ENCODE measurements around the gene SGK2.
"Not testable (repeated sequence)": the region's sequence is repeated elsewhere in the genome, so short reads cannot be mapped to it uniquely, and the experiment has no call there.

SGK2 gene

DNA sequence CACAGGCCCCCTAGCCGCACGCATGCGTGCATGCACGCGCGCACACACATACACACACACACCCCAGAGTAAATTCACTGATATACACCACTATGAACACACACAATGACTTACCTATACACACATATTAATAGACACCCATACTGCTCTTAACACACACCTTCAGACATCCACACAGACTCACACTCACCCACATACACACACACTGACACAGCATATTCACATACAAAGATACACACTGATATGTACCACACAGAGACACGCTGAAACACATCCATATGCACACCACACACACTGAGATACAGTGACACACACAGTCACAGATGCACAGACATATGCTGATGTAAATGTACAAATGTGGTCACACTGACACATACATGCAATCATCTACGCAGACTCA lies 5.6 kb downstream of the SGK2 start:
- DNase-seq: no peak

DNA sequence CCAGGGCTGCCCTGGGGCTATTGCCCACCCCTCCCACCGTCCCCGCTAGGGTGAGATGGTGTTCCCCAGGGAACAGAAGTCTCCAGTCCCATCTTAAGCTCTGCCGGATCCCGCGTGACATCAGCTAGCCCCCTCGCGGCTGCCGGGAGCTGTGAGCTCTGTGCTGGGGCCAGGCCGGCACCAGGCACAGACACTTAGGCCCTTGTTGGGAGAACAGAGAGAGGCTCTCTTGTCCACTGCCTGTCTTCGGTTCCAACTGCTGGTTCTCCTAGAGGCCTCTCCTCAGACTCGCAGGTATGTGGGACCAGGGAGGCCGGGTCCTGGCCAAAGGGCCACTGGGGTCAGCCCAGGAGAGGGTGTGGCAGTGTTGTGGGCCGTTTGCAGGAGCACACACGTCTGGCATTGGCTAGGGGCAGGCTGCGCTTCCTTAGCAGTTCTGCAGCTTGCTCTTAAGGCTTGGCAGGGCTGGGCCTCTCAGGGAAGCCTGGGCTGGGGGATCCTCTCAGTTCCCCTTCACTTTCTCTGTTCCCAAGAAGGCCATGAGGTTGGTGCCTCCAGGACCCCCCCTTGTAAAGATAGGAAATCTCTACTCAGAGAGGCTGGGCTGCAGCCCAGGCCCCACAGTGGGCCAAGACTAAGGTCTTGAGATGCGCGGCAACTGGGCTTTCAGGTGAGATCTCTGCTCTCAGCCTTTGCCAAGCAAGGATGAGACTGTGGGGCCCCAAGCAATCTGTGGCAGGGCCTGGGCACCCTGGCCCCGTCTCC lies 6.3 kb downstream of the SGK2 start:
- DNase-seq: no peak

GRCh38 chr20:43565758-43566104 lies 6.9 kb downstream of the SGK2 start:
- no peak for DNase-seq

DNA sequence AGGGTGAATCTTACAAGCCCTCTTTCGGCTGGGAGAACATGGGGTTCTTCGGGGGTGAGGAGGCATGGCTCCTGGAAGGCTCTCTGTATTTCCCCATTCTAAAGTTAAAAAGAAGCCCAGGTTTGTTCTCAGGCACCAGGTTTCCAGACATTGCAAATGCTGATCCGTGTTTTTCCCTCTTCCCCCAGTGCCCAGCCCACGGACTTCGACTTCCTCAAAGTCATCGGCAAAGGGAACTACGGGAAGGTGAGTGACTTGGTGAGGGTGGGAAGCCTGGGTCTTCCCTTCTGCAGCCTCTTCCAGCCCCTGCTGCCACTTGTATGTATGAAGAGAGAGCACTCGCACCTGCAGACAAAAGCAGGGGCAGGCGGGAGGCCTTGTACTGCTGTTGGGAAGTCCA lies 8.7 kb downstream of the SGK2 start:
- no peak for DNase-seq

DNA sequence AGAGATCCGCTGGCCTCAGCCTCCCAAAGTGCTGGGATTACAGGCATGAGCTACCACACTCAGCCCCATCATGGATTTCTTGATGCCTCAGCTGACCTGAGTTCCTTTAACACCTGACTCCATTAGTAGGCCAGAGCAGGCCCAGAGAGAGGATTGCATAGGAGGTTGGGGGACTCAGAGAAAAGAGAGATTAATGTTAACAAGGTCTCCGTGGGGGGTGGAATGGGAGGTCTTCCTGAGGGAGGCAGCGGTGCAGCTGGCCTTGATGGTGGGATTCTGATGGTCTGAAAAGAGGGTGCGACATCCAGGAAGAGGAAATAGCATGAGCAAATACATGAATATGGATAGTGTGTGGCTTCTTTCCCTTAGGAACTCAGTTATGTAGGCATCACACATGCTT lies 9.9 kb downstream of the SGK2 start:
- no peak for DNase-seq

DNA sequence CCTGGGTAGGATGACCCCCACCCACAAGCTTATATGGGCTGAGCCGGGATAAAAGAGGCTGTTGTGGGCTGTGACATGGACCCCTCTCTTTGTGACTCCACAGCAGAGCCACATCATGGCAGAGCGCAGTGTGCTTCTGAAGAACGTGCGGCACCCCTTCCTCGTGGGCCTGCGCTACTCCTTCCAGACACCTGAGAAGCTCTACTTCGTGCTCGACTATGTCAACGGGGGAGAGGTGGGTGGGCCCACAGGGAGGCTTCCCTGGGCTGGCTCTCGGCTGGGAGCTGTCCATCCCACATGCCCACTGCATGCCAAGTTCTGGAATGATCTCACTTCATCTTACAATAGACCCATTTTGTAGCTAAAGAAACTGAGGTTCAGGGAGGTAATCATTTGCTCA lies 10.5 kb downstream of the SGK2 start:
- no peak for DNase-seq

GRCh38 chr20:43570496-43570895 lies 11.7 kb downstream of the SGK2 start:
- DNase-seq: no peak

- DNase-seq: no peak
Observed at GRCh38 chr20:43571310-43571709, 12.5 kb downstream of the SGK2 start.

GRCh38 chr20:43571771-43572170 lies 12.9 kb downstream of the SGK2 start:
- no peak for DNase-seq

DNA sequence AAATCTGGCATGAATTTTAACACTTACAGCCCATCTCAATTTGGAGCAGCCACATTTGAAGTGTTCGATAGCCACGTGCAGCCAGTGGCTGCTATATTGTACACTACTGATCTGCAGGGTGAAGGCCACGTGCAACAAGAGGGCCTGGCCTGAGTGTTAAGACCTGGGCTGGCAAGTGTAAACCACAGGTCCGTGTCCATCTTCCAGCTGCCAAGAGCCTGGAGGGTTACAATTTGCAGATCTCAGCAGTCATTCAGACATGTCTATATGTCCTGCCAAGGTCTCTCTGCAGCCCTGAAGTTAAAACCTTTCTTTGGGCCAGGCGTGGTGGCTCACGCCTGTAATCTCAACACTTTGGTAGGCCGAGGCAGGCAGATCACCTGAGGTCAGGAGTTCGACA lies 14.1 kb downstream of the SGK2 start:
- DNase-seq: no peak

DNA sequence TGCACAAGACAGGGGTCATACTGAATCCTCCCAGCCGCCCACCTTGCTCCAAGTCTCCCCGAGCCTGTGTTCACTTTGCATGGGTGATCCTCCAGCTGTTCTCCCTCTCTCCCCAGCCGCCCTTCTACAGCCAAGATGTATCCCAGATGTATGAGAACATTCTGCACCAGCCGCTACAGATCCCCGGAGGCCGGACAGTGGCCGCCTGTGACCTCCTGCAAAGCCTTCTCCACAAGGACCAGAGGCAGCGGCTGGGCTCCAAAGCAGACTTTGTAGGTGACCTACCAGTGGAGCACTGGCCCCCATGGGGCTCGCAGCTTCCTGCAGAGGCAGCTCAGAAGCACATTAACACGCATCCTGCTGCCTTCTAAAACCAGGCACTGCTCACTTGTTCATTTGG lies 17.3 kb downstream of the SGK2 start:
- DNase-seq: no peak

DNA sequence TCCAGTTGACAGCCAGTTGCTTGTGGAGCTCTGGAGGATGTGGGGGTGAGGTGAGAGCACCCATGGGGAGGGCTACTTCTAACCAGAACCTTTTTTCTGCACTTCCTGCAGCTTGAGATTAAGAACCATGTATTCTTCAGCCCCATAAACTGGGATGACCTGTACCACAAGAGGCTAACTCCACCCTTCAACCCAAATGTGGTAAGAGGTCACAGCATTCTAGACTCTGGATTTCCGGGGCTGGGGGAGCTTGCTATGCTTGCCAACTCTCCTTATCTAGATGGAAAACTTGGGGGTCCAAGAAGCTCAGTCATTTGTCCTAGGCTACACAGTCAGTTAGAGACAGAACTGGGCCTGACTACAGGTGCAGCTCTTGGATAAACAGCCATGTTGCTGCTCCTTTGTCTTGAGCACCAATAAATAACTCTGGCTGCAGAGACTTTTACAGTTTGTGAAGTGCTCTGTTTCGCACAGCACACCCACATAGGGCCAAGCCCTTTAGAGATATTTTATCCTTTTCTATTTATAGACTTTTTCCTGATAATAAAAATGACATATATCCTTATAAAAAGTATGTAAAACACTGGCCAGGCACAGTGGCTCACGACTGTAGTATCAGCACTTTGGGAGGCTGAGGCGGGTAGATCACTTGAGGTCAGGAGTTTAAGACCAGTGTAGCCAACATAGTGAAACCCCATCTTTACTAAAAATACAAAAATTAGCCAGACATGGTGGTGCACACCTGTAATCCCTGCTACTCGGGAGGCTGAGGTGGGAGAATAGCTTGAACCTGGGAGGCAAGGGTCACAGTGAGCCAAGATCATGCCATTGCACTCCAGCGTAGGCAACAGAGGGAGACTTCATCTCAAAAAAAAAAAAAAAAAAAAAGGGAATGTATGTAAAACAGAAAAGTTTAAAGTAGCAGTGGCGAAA lies 21.3 kb downstream of the SGK2 start:
- no peak for DNase-seq

GRCh38 chr20:43583133-43583864 lies 24.5 kb downstream of the SGK2 start:
- DNase-seq: no peak

- peak; percentile 87 for DNase-seq
Observed at GRCh38 chr20:43583982-43584432, 25.2 kb downstream of the SGK2 start.

DNA sequence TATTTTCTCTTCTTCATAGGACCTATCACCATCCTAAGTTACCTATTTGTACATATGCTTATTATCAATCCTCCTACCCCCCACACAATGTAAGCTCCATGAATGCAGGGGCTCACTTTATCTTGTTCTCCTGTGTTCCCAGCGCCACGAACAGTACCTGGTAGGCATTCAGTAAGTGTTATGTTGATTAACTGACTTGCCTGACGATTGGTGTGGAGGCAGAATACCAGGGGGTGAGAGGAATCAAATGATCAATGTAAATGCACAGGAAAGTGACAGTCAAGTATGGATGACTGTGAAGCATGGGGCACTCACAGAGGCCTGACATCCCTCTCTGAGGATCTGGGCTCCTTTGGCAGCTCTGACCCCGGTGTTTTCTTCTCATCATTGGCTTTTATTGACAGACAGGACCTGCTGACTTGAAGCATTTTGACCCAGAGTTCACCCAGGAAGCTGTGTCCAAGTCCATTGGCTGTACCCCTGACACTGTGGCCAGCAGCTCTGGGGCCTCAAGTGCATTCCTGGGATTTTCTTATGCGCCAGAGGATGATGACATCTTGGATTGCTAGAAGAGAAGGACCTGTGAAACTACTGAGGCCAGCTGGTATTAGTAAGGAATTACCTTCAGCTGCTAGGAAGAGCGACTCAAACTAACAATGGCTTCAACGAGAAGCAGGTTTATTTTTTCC lies 25.8 kb downstream of the SGK2 start:
- DNase-seq: peak; percentile 66

- DNase-seq: no peak
Observed at GRCh38 chr20:43586641-43587040, 27.8 kb downstream of the SGK2 start.

DNA sequence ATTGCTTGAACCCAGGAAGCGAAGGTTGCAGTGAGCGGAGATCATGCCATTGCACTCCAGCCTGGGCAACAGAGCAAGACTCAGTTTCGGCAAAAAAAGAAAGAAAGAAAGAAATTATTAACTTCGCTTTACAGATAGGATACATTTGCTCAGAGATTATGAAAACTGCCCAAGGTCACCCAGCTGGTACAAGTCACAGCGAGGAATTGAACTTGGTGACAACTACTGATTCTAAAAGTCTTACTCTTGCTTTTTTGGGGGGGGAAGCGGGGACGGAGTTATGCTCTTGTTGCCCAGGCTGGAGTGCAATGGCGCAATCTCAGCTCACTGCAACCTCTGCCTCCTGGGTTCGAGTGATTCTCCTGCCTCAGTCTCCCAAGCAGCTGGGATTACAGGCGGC lies 29.7 kb downstream of the SGK2 start:
- DNase-seq: not testable (repeated sequence)

- no peak for DNase-seq
Observed at GRCh38 chr20:43590036-43590391, 31.2 kb downstream of the SGK2 start.

DNA sequence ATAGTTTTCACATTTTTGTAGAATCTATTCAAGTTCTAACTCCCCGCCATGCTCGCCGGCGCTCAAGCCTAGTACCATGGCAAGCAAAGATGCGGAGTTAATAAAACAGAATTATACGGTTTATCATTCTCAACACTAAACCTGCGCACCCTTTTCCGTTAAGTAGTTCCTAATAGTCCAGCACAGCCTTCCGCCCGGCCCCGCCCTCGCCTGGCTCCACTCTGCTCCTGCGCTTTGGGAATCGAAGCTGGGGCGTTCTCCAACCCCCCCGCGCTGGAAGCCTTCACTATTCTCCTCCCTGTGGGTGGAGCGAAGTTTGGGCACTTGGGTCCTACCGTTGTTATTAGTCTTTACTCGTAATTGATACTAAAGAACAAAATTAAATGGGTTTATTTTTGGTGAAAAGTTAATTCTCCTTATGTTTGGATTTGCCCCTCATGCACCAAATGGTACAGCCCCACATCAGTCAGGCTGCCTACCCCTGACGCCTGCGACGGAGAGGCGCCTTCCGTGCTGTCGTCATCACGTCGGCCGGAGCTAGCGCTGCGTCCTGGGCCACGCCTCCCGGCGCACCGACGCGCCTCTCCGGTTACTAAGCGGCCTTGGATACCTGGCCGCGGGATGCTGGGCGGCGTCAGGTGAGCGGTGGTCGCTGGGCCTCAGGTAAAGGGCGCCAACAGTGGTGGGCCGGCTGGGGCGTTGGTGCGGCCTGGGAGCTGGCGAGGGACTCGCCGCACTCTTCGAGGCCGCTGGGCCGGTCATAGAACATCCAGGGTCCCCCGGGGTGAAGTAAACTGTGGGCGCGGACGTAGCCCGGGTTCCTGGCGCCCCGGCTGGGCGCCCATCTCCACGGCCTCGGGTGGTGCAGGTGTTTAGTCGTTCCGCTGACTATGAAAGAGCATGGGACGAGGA lies 31.8 kb downstream of the SGK2 start, which contains the start of gene IFT52:
Gene IFT52 (plus strand): TSS at position 546 of the 912 bp plus-strand sequence. CDS start 3,762 bp downstream, outside the sequence.
- peak; percentile 91 for DNase-seq

GRCh38 chr20:43601960-43602359 lies 43.1 kb downstream of the SGK2 start:
- not testable (repeated sequence) for DNase-seq

- no peak for DNase-seq
Observed at GRCh38 chr20:43603124-43603523, 44.3 kb downstream of the SGK2 start.

DNA sequence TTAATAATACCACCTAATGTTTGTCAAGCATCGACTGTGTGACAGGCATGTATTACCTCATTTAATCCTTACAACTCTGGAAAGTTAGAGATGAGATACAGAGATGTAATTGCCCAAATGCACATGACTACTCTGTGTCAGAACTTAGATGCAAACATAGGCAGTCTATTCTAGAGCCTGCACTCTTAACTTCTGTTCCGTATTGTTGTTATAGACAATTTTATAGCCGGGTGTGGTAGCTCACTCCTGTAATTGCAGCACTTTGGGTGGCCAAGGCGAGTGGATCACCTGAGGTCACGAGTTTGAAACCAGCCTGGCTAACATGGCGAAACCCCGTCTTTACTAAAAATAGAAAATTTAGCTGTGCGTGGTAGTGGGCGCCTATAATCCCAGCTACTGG lies 46.9 kb downstream of the SGK2 start:
- DNase-seq: no peak
